Activated T-cell treated with anti-CD3 and anti-CD28 coated beads, Interleukin-2, amount 50 U/mL, for 1 hour (primary cell): ENCODE measurements around the gene DSG1.
"Not testable (repeated sequence)": the region's sequence is repeated elsewhere in the genome, so short reads cannot be mapped to it uniquely, and the experiment has no call there.

Source experiments
- DNase-seq: peaks from one replicate; pipeline ENCODE4 v3.0.0-alpha.2; 2020

DSG1 gene

DNA sequence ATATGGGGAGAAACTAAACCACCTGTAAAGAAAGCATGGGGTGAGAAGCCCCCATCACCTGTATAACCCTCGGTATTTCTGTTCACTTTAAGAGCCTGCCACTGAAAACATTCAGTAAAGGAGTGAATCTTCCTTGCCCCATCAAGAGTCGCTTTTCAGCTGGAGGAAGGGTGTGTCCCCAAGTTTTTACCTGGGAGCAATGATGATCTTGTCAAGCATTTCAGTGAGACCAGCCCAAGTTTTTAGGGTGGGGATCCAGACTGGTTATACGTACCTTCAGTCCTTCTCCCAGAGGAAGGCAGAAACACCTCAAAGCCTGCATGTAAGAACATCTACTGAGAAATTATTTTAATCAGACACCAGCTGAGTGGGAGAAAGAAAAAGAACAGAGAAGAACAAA, at the start of gene DSG1:
Gene DSG1, plus strand, starts transcription at position 301 of the 400 bp plus-strand sequence. CDS start 141 bp downstream, outside the sequence.
- DNase-seq, result no peak

DNA sequence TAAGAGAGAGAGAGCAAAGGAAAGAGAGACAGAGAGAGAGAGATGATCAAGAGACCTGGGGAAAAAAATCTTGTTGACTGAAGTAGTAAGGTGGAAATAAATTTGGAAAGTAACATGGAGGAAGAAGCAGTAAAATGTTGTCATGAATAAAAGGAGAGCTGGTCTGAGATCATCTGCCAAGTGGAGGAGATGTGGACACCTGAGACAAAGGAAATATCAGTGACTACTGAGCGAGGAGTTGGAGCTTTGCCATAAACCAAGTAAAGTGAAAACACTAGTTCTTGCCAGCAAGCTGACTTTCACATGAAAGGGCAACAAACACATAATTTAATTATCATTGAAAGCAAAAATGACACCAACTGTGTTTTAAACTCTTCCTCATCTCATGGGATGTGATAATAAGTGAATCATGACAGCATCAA, 49.0 kb upstream of the DSG1 start:
- DNase-seq, result no peak

DNA sequence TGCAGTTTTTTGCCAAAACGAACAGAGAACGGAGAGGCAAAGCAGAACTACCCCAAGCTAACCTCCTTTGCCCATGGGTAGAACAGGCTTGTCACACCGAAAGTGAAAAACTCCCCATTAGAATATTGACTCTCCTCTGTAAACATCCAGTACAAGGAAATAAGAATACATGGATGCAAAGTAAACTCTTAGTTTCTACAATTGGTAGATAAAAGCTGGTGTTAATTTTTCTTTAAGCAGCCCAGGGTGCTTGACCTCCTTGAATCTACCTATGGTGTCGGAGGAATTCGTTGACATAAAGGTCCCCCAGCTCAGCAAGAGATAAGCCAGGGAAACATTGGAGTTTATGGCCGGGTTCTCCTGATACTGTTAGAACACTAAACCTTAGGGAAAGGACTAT, 48.4 kb upstream of the DSG1 start:
- DNase-seq, result no peak

DNA sequence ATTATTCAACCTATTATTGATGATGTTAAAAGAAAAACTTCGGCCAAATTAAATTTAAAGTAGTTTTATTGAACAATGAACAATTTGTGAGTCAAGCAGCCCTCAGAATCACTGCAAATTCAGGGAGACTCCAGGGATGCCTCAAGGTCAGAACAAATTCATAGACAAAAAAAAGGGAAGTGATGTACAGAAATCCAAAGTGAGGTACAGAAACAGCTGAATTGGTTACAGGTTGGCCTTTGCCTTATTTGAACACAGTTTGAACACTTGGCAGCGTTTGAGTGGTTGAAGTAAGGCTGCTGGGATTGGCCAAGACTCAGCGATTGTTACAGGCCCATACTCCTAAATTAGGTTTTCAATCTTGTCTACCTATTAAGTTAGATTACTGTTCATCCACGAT, 47.4 kb upstream of the DSG1 start:
- no peak for DNase-seq

DNA sequence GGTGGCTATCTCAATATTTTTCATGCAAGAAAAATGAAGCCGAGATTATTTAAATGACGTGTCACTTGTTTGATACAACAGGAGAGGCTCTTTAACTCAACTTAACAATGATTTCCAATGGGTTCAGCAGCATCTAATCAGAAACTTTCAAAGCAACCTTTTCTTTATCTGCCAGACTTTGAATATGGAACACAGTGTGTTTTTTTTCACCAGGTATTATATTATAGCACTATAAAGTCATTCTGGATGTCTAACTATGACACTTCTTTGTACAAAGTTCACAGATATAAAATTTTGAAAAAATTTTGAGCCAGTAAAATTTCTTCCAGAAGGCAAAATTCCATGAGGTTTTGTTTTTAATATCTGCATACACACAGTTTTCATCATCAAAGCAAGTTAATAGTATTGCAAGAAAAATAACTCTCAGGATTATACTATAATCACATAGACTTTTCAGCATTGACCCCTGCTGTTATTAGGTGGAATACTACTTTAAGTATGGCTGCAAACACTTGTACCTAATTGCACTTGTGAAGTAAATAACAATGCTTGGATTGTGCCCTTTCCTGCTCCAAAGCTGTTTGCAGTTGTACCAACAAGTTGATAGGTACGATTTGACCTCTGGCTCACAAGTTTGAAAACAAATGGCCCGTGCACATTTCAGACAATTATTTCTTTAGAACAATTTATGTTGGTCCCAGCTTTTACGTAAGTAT, 44.0 kb upstream of the DSG1 start:
- DNase-seq, result no peak

DNA sequence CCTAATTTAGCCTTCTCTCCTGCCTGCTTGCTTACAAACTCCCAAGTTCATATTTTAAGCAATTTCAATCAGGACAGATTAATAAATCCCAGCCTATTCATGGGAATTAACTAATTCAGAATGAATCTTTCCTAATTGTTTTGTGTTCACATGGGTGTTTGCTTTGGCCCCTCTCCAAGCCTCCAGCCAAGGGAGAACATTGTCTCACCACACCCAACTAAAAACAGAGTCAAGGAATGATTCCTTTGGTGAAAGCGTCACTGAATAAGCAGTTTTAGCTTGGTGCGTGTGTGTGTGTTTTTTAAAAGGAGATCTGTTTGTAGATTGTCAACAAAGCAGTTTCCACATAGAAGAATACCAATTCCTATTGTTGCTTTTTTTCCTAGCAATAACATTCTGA, 43.0 kb upstream of the DSG1 start:
- no peak for DNase-seq

DNA sequence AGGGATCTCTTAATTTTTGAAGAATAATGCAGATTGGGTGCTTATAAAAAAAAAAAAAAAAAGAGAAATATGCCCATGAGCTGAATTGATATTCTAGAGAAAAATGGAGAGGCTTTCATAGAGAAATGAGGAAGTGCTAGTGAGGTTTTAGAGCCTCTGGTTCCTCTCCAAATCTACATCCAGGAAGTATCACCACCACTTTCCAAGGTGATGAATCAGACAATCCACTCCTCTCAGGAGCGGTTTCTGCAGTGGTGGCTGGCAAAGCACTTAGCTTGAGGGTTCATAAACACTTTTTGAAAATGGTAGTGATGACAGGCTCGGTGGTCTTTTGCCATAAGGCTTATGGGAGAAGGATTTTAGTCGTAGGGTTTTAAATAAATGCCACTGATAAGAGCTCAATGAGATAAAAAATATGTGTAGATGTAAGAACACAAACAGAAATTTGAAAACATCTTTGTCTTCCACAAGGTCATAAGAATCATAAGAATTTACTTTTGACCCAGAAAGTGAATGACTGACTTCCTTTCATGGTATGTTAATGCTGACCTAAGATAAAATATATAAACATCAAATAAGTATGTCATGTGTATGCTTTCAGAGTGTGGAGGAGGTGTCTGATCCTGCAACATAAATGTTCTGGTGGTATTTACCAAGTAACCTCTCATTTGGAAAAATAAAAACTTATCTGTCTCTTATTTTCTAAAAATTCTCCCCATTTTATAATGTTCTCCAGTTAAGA, 42.1 kb upstream of the DSG1 start:
- no peak for DNase-seq

DNA sequence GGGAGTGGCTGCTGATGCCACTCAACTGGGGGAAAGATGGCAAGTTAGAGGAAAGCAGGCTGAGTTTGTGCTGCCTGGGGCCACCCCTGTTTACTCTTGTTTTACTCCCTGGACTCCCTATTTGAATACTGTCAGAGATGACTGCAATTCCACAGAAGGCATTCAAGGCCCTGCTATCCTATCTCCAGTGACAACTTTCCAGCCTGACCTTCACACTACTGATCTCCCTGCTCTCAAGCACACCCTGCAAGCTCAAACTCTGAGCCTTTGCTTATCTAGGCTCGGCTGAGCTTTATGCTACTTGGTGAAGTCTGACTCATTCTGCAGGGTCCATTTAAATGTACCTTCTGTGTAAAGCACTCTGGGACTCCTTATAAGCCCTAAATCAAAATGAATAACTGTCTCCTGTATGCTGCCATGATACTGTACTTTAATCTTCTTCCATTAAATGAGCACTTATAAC, 39.3 kb upstream of the DSG1 start:
- no peak for DNase-seq

DNA sequence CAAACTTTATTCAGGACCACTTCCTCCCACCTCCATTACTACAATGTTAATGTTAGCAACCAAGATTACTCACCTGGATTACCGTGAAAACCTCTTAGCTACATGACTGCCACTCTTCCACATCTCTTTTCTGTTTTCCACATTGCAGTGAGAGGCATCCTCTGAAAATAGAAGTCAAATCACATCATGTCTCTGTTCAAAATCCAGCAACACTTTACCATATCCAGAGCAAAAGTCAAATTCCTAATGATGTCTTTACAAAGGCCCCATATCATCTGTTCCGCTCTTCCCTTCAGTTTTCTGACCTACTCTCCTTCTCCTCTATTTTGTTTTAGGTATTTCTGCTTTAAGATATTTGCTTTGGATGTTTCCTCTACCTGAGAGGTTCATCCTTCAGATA, 37.5 kb upstream of the DSG1 start:
- DNase-seq, result no peak

DNA sequence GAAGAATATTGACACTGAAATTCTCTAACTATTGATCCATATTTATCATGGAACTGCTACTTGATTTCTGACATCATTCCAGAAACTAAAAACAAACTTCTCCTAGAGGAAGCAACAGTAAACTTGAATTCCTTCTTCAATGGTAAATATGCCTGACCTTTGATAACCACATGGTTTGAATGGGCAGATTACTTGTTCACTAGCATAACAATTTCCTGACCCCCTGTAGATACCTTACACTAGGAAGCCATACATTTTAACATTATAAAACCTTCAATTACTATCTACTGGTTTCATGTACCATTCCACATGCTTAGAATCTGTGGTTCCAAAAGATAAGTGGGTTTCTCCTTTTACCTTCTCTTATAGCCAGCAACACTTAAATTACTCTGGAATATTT, 36.5 kb upstream of the DSG1 start:
- DNase-seq, result no peak

DNA sequence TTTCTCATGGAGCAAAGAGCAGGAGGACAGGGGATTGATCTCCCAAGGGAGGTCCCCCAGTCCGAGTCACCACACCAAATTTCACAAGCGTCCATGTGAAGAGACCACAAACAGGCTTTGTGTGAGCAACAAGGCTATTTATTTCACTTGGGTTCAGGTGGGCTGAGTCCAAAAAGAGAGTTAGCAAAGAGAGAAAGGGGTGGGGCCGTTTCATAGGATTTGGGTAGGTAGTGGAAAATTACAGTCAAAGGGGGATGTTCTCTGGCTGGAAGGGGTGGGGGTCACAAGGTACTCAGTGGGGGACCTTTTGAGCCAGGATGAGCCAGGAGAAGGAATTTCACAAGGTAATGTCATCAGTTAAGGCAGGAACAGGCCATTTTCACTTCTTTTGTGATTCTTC, 28.5 kb upstream of the DSG1 start:
- not testable (repeated sequence) for DNase-seq

DNA sequence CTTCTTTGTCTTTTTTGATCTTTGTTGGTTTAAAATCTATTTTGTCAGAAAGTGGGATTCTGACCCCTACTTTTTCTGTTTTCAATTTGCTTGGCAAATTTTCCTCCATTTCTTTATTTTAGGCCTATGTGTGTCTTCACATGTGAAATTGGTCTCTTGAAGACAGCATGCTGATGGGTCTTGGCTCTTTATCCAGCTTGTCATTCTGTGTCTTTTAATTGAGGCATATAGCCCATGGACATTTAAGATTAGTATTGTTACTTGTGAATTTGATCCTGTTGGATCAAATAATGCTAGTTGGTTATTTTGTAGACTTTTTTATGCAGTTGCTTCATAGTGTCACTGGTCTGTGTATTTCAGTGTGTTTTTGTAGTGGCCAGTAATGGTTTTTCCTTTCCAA, 26.3 kb upstream of the DSG1 start:
- DNase-seq, result no peak

DNA sequence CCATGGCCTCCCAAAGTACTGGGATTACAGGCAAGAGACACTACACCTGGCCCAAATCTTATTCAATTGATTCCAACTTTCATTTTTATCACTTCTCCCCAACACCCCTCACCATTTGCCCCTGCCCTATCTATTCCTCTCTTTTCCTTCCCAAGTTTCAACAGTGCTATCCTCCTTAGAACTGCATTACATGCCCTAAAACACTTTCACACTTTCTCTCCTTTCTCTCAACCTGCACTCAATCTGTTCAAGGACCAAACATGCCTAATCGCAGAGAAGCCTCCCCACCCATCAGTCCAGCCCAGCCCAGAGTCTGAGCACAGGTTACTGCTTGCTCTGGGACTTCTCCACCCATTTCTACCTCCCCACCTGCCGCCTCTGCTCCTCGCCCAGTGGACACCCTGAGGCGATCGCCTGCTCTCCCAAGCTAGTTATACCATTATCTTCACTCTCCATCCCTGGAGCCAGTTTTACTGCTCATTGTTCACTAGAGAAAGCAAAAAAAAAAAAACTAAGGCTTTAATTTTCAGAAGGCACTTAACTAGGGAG, 23.7 kb upstream of the DSG1 start:
- DNase-seq, result no peak

DNA sequence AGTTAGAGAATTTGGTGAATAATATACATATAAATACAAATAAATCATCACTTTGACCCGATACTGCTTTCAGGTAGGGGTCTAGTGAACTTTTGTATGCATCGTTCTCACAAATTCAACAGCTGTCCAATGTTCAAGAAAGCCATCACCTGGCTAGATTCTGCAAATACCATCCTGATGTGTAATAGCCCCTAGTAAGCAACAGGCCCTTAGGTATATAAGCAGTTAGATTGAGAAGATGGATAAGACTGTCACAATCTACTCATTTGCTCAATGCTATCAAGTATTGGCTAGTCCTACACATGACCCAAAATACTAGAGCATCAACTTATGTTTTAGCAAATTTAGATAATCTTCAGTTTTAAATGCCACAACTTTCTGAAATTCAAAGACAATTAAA, 20.7 kb upstream of the DSG1 start:
- DNase-seq, result no peak

DNA sequence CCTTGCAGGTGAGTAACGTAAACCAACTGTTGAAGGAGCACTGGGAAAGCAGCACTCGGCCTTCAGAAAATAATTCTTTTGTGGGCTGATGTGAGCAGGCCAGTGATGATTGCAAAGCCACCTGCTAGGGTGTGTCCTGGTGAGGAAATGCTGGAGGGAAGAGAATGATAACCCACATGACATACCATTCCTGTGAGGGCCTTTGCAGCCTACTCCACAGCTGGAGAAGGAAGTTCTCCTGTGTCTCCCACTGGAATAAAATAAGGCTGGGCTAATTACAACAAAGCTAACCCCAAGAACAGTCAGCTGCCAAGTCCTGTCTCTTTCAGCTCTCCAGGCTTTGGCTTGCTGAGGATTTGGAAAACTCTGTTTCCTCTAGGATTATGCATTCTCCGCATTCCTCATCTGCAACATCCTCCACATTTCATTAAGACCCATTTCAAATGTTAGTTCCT, 16.7 kb upstream of the DSG1 start:
- DNase-seq, result no peak

DNA sequence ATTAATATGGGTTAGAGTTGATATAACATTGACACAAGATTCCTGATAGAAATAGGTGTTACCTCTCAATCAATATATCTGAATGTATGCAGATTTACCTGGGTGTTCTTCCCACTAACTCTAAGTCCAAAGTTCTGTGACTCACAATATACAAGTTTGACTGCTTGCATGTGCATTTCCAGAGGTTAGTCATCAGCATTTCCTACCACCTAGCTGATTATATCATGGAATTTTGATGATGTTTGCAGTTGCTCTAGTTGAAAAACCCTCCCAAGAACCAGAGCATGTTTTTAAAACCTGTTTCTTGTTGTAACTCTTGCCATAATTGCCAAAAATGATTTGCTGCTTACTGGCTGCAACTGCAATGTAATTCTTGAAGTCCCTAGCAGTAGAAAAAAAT, 15.0 kb upstream of the DSG1 start:
- no peak for DNase-seq

DNA sequence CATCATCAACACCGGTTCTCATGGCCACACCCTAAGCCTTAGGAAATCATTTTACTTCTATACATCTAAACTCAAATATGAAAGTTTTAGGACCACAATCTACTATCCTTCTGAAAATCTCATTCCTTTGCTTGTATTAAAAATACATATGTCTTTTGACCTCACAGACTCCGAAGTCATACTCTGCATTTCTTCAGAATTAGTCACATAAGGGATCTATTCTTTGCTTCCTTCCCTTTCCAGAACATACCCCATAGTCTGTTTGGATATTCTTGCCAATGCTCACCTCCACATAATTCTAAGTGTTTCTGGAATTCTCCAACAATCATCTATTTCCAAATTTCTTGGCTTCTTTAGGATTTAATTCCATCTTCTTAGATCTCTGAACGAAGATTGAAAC, 14.2 kb upstream of the DSG1 start:
- DNase-seq, result no peak

DNA sequence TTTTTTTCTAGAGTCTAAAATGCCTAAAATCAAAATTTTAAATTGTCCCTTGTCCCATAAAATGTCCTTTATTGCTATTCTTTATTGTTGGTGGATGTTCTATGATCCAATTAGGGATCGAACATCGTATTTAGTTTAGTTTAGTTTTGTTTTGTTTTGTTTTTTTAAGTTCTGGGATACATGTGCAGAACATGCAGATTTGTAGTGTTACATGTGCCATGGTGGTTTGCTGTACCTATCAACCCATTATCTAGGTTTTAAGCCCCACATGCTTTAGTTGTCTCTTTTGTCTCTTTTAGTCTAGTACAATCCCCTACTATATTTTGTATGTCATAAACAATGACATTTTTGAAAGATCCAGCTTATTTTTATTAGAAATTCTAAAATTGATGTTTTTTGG, 8.8 kb upstream of the DSG1 start:
- no peak for DNase-seq

DNA sequence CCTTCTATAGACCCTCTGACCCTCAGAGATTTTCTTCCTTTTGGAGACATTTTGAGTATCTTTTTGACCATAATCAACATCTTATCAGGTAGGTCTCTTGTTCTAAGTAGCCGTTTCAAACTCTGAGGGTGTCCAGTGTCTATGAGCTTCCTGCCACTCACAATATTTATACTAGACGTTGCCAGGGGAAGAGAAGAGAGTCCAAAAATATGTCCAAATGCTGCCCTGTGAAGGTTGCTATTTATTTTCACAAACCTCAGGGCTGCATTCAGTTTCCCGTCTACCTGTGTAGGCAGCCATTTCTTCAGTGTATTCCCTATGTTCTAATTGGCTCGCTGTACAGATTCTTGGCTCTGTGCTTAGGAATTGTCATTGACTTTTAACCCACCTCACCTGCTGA, 986 bp upstream of the DSG1 start:
- DNase-seq, result no peak

DNA sequence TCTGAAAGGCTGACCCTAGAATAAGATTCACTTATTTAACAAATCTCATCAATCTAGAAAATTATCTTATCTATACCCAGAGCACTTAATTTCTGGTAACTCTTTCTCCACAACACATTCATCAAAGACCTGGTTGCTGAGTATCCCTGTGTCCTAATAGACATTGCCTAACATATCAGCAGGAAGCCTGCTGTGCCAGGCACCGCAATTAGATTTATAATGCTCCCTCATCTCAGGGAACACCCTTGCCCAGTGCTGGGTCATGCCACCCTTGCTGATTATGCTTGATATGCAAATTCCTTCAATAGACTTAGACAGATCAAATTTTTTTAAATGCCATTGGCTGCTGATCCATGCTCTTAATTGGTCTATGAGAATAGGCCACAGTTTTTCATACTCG, 3.8 kb downstream of the DSG1 start:
- DNase-seq, result no peak

DNA sequence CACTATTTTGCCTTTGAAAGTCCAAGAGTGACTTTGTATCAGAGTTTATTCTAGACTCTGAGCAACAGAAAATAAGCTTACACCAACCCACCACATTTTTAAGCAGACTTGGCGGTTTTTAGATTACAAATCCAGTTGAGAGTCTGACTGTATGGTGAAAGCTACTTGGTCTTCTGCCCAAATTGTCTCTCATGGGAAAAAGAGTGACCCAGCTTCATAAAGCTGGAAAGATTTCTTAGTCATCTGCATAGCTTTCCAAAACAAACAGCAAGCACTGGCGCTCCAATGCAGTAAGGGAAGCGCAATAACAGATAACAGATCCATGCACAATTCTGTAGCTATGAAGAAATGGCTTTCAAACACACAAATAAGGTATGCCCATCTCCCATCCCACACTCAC, 7.1 kb downstream of the DSG1 start:
- no peak for DNase-seq

DNA sequence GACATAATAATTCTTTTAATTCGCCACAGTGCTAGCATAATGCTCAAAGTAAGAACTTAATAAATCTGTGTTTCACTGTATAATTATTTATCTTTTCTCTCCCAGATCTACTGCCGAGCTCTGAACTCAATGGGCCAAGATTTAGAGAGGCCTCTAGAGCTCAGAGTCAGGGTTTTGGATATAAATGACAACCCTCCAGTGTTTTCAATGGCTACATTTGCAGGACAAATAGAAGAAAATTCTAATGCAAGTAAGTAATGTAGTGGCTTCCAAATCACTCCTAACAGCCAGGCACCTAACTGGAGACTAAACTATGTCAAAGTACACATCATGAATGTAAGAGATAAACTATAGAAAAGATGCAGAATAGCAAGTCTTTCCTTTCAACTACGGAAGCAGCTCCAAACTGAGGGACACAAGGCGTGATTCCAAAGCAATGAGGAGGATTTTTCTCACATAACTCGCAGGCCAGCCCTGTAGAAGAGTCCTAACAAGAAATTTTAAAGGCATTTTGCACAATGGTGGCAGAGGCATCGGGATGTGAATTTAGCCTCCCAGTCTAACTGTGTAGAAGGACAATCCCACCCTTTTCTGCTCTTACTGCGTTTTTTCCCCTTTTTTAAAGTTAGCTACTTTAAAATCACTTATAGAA, 12.0 kb downstream of the DSG1 start:
- no peak for DNase-seq

DNA sequence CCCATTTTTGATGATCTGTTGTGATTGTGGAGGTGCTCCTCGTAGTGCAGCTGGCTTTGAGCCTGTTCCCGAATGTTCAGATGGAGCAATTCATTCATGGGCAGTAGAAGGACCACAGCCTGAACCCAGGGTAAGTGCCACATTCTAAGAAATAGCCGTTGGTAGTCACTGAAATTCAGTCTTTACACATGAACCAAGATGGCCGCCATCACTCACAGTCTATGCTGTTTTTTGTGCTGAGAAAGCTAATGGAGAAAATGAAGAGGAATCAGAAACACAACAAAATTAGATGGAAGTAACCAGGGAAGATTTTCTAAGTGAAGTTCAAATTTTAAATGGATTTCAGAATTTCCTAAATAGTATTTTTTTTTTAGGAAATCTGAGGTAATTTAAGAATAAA, 25.5 kb downstream of the DSG1 start:
- no peak for DNase-seq

DNA sequence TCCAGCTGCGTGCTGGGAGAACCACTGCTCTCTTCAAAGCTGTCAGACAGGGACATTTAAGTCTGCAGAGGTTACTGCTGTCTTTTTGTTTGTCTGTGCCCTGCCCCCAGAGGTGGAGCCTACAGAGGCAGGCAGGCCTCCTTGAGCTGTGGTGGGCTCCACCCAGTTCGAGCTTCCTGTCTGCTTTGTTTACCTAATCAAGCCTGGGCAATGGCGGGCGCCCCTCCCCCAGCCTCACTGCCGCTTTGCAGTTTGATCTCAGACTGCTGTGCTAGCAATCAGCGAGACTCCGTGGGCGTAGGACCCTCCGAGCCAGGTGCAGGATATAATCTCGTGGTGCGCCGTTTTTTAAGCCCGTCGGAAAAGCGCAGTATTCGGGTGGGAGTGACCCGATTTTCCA, 35.4 kb downstream of the DSG1 start:
- not testable (repeated sequence) for DNase-seq
